Measurements from ENCODE around the gene AGTRAP.

The AGTRAP gene

DNA sequence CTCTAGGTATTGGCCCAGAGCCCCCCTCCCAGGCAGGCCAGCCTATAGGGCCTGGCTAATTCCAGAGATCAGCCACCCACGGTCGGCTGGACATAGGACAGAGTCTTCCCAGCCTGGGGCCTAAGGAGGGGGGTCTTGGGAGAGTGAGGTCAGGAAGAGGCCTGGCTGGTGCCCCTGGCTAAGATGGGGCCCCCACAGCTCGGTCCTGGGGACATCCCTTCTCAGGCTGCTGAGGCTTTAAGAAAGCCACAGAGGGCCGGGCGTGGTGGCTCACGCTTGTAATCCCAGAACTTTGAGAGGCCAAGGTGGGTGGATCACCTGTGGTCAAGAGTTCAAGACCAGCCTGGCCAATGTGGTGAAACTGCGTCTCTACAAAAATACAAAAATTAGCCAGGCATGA lies 28.6 kb downstream of the AGTRAP start:
- no peak for DNase-seq

DNA sequence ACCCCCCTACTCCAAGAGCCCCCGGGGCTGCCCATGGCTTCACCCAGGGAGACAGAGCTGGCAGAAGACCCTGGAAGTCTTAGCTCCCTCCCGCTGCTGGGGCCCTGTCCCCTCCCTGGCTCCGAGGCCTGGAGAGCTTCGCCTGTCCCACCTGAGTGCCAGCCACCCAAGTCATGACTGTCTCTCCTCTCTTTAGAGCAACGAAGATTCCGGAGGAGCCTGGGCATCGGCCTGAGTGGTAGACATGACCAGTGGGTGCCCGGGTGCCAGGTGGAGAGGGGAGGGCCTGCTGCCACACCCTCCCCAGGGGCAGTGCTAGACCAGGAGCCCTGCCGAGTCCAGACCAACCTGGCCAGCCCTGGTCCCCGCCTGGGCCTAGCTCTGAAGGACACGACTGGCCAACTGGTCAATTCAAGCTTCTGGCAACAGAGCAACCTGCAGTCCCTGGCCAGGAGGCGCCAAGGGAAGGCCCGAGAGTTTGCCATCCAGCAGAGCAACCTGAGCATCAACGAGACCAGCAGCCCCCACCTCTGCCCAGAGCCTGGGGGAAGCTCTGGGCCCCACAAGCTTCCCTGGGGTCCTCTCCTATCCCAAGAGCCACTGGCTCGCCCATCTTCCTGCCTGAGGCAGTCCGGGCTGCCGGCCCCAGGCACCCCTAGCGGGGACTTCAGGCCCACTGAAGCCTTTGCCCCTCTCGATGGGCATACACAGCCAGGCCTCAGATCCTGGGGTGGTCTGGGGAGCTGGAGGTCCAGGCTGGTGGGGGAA lies 29.9 kb downstream of the AGTRAP start:
- no peak for DNase-seq

DNA sequence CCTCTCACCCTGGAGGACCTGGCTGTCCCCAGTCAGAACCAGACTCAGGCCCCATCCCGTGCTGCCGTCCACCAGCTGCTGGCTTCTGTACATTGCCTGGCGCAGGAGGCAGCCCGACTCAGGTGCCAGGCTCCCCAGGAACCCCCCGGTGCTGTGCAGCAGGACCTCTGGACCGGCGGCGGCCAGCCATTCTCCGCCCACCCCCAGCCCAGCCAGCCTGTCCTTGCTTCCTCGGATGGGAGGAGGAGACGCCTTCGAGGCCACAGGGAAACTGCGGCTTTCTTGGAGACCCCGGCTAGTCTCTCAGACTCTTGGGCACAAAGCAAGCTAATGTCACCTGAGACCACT lies 30.5 kb downstream of the AGTRAP start:
- no peak for DNase-seq

DNA sequence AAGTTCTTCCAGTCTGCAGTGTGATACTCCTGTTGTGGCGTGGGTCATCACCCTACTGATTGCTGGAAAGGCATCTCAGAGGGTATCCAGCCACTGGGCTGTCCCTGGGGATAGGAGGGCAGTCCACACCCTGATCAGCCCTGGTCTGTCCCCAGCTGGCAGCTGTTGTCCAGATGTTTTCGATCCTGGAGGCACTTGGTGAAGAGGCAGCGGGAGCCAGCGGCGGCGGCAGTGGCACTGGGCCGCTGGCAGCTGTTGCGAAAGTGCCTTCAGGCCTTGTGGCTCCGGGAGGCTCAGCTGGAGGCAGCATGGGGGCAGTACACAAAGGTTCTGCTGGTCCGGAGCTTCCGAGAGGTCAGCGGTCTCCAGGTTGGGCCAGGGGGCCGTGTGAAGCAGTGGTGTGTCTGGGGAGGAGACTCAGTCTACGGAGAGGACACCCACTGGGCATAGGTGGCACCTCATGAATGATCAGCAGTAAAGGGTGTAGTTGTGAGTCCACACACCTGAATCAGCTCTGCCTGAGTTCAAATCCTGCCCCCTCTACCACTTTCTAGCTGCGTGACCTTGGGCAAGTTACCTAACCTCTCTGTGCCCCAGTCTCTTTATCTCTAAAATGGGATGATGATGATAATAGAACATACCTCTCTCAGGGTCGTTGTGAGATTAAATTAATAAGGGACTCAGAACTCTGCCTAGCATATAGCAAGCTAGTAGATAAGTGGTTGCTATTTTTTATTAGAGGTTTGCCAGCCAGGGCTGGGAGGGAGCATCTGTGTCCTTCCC lies 32.2 kb downstream of the AGTRAP start:
- DNase-seq: no peak

DNA sequence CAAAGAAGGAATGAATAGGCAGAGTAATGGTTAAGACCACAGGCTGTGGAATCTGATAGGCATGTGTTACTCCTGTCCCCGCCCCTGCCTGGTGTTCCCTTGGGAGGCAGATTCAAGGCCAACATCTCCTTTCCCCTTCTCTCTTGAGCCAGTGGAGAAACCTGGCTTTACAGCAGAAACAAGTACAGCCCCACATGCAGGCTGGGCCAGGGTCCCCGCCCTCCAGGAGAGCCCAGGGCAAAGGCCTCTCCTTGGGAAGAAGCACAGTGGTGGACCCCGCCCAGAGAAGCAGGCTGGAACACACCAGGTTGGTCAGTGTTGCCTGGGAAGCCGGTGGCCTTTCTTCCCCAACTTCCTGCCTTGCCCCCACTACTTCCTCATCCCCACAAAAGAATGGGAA lies 32.9 kb downstream of the AGTRAP start:
- DNase-seq: no peak

DNA sequence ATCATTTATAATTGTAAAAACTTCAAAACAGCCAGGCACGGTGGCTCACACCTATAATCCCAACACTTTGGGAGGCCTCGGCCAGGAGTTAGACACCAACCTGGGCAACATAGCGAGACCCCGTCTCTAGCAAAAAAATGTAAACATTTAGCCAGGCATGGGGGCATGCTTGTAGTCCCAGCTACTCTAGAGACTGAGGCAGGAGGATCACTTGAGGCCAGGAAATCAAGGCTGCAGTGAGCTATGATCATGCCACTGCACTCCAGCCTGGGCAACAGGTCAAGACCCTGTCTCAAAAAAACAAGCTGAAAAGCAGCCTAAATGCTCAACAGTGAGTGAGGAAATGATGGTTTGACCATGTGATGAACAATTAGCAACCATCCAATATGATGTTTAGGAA lies 33.3 kb downstream of the AGTRAP start:
- no peak for DNase-seq

DNA sequence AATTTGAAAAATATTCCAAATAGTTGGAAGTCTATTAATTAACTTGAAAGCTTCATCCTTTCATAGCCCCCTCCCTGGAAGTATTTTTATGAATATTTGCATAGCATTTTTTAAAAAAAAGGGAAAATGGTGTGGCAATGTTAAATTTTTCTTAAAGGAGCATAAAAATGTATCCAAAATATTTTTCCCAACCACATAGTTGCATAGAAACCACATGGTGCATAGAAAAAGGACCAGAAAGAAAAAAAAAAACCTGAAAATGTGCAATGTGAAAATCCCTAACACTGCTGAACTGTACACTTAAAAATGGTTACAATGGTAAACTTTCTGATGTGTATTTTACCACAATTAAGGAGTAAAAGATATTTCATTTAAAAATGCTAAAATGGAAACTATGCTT lies 34.1 kb downstream of the AGTRAP start:
- DNase-seq: no peak

DNA sequence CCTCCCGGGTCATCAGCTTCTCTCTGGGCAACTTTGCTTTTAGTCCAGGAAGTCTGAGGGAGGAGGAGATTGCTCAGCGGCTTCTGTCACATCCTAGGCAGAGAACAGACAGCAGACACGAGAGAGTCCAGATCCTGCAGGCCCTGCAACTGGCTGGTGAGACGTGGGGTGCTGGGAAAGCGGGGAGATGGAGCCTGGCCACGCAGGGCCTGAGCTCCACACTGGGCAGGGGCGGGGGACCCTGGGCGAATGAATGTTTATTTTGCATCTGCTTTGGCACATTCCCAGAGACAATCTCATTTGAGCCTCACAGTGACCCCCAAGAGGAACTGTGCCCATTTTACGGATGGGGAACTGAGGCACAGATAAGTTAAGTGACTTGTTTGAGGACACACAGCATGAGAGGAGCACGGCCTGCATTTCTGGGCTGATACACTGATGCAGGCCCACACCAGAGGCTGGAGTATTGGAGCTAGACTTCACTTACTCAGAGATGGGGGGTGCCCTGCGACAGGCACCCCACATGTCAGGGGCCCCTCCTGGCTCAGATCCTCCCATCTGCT lies 35.6 kb downstream of the AGTRAP start:
- DNase-seq: no peak

DNA sequence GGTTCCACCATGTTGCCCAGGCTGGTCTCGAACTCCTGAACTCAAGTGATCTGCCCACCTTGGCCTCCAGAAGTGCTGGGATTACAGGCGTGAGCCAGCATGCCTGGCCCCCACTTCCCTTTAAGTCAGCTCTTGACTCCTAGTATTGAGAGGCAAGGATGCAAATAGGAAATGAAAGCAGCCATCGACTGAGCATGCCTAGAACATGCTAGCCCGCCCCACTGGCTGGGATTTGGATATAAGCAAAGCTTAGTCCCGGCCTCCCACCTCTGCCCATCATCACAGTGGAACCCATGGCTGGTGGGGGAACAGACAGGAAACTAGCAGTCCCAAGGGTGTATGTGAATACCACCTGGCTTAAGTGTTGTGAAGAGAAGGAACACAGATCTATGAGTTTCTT lies 36.5 kb downstream of the AGTRAP start:
- DNase-seq: no peak

DNA sequence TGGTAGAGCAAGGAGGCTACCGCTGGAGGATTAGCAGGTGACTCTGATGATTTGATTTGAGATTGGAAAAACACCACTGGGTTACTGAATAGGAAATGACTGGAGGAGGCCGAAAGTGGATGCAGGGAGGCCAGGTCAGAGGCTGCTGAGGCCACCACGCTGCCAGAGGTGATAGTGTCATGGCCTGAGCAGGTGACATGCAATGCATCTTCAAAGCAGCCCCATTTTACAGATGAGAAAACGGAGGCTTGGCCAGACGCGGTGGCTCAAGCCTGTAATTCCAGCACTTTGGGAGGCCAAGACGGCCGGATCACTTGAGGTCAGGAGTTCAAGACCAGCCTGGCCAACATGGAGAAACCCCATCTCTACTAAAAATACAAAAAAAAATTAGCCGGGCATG lies 38.8 kb downstream of the AGTRAP start:
- DNase-seq: no peak

DNA sequence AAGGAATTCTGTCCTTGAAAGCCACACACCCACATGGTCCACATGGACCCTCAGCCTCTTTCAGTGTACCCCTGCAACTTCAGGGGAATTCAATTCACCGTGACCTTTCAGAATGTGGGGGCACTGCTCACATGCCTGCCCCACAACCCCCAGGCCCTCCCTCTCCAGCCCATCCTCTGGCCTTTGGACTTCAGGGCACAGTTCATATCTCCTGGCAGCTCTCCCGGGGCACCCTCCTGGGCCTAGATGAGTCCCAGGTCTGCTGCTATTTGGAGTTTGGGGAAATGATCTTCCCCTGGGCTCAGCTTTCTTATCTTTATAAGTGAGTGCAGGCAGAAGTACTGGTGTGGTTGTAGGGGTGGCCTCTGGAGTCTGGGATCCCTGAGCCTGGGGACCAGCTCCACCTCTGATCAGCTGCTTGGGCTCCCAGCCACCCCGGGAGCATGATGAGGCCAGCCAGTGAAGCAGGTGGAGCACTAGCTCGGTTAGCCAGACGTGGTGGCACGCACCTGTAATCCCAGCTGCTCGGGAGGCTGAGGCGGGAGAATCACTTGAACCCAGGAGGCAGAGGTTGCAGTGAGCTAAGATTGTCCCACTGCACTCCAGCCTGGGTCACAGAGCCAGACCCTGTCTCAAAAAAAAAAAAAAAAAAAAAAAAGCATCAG lies 41.9 kb downstream of the AGTRAP start:
- no peak for DNase-seq

DNA sequence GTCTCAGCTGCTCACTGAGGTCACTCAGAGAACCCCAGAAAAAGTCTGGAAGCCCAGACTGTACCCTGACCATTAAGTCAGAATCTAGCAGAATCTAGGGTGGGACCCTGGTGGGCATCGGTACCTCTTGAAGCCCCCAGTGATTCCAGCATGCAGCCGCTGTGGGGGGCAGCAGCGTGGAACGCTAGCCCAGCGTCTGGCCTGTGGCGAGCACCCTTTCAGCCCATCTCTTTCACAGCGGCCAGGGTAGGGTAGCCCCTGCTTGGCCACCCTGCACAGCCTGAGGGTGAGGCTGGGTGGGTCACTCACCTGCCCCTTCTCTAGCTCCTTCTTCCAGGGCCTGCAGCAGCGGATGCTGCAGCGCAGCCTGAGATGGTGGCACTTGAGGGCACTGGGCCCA lies 42.4 kb downstream of the AGTRAP start:
- DNase-seq: no peak

DNA sequence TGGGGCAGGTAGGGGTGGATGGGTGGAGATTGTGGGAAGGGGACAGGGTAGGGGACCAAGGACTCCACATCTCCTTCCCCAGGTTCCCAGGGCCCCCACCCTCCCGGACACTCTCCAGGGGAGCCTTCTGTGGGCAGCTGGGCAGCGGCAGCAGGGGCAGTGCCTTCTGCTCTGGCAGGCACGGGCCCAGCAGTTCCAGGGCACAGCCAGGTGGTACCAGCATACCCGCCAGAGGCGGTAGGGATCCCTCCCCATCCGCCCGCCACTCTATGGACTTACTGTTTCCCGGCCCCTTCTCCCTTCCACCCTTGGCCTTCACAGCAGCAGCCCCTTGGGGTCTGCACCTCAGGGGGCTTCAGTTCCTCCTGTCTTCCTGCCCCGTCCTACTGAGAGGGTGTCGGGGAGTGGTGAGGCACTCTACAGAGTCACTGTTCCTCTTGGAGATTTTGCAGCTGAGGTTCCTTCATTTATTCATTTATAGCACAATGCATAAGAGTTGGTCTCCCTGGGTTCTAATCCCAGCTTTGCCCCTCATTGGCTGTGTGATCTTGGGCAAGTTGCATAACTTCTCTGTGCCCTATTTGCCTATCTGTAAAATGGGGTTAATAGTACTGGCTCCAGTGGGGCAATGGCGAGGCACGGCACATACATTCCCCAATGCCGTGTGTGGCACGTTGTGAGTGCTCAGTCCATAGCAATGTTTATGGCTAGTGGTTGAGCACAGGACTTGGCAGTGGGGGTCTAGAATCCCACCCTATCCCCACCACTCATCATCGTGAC lies 43.1 kb downstream of the AGTRAP start:
- DNase-seq: no peak

DNA sequence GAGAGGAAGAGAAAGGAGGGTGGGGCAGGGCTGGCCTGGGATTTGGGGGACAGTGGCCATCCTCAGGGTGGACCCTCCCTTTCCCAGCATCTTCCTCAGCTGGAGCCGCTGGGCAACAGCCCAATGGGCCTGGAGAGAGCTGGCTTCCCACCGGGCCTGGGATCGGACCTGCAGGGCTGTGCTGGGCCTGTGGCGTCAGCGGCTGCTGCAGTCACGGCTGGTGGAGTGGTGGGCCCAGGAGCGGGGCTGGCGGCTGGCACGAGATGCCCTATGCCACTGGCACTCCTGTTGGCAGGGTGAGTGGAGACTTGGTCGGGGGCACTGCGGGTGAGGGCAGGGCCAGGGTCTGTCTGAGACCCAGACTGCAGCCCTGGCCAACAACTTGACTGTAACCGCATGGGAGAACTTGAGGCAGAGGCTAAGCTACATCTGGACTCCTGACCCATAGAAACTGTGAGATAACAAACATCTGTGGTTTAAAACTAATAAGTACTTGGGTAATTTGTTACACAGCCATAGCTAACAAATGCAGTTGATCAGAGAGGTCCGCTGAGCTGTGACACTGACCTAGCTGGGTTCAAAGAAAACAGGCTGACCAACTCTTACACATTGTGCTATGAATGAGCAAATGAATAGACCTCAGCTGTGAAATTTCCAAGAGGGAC lies 43.9 kb downstream of the AGTRAP start:
- DNase-seq: no peak

DNA sequence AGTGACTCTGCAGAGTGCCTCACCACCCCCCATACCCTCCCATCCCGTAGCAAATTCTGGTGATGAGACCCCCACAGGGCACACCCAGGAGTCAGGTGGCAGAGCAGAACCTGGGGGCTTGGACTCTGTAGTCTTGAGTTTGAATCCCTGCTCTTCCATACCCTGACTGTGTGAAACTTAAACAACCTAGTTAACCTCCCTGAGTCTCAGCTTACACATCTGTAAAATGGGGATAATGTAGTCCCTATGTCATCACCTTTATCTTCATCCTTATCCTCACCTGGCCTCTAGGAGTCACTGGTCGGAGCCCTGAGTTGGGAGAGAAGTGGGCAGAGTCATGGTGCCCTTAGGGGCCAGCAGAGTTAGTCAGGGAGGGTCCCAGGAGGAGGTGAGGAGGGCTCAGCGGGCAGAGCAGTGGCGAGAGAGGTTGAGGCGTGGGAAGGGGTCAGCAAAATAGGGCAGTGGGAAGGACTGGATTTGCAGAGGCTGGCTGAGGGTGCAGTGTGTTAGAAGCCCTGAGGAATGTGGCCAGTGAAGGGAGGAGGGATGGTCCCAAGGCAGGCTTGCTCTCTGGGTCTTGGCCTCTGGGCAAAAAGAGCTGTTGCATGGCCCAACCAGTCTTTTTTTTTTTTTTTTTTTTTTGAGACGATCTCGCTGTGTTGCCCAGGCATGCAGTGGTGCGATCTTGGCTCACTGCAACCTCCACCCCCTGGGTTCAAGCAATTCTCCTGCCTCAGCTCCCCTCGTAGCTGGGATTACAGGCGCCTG lies 44.6 kb downstream of the AGTRAP start:
- DNase-seq: no peak

DNA sequence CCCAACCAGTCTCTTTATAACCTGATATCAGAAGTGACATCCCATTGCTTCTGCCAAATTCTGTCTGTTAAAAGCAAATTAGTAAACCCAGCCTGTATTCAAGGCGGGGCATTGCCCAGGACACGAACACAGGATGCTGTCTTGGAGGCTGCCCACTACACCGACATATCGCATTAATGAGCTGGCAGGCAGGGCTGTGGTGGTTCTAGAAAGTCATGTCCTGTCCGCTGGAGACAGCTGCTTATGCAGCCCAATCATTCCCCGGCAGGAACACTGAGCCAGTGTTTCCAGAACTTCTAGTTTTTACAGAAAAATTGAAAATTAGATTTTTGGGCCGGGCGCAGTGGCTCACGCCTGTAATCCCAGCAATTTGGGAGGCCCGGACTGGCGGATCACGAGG lies 45.4 kb downstream of the AGTRAP start:
- DNase-seq: no peak

DNA sequence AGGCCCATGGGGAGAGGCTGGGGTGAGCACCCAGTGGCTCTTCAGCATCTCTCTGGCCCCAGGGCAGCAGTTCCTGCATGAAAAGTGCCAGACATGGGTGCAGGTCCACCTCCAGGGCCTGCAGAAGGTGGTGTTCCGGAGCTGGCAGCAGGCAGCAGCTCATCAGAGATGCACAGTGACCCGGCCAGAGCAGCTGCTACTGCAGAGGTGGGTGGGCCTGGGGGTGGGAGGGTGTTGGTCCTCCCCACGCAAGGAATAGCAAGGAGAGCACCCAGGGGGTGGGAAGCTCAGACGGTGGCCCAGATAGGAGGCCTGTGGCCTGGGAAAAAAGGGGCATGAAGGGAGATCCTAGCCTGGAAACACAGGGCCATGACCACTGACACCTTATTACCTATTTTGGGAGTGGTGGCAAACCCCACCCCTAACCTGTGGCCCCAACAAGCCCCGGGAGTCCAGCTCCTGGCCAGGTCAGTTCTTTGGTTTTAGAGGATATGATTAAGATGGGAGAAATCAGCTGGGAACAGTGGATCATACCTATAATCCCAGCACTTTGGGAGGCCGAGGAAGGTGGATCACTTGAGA lies 46.3 kb downstream of the AGTRAP start:
- DNase-seq: no peak

DNA sequence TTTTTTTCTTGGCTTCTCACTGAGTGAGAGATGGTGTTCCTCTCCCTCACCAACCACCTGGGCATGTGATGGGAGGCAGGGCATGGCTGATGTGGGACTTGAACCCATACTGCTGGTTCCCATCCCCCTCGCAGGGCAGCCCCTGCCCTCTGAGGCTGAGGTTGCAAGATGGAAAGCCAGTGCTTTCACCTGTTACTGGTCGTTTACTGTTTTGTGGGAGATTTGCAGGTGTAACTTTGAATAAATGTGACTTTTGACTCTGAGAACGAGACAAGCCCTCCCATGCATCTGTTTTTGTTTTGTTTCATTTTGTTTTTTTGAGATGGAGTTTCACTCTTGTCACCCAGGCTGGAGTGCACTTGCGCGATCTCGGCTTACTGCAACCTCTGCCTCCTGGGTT lies 47.6 kb downstream of the AGTRAP start:
- DNase-seq: no peak

DNA sequence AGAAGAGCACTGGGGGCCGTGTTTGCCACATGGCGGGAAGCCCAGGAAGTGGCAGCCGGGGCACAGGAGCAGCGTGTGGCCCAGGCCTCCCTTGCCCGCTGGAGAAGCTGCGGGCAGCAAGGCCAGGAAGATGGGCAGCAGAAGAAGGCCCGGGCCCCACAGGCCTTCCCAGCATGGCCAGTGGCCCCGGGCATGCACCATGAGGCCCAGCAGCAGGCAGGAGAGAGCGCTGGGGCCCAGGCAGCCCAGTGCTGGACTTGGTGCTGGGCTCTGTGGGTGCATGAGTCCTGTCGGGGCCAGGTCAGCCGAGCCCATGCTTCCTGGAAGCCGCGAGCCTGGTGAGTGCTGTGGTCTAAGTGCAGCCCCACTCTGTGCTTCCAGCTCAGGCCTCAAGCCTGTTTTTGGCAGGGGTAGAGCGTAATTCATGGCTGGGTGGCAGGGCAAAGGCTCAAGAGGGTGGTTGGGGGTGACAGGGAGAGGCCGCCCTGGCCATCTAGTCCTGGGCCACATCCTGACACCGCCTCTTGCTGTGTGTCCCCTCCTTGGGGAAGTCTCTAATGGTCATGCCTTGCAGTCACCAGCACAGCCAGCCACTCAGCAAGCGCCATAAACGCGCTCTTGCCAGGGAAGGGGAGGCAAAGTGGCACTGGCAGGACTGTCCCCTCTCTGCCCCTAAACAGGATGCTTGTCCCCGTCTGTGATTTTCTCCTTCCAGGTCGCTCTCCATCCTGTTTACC lies 48.5 kb downstream of the AGTRAP start:
- DNase-seq: no peak

DNA sequence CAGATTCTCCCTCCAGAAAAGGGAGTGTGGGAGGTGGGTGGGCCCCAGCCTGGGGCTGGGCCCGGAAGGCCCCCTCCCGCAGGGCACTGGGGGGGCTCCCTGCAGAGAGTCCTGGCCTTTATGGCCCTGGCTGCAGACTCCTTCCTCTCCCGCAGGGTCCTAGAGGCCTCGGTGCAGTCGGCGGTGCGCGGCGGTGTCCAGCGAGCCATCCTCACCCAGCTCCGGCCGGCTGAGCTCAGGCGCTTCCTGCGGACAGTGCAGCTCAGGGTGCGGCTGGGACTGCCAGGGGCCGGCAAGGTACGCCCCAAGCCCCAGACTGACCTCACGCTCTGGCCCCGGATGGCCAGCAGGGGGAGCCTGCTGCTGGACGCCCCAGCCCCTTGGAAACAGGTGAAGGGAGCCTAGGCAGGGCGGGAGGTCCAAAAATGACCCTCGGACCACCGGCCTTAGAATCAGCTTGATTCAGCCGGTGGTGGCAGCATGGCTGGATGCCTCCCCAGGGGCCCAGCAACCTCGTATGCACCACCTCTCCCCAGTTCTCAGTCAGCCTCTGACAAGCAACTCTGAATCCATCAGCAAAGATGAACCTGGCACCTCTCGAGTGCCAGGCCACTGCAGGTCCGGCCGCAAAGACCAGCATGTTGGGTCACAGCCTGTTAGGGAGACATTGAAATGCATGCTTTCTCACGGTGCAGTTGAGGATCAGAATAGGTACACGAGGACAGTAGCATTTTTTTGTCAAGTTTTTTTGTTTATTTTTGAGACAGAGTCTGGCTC lies 49.2 kb downstream of the AGTRAP start:
- peak in 1 of 2 experiments; percentile 4 for DNase-seq

All from AML-193 (cell line).